Measurements from ENCODE around the gene SPPL2B. TPM values are rescaled to one million over a fixed set of nuclear protein-coding genes. Genes with fewer than 3 reads are reported as not detected.

The SPPL2B gene
- polyA plus RNA-seq, 3 donors = 5.7 to 64.9 (median 8.7) TPM

GRCh38 chr19:2296141-2296540 lies 32.3 kb upstream of the SPPL2B start:
- H3K4me3 Mint-ChIP-seq = no peak overlapping the region

GRCh38 chr19:2300533-2300932 lies 28.0 kb upstream of the SPPL2B start:
- Mint-ChIP-seq H3K36me3 (peaks cover 17 to 22% of the 10 kb centered on the region in 2 donors), H3K27ac (peak overlapping the region in 1 of 7 donors; percentile 21), H3K4me3 (peak overlapping the region; percentile 20 to 79), H3K4me1 (peaks cover 40% of the 10 kb centered on the region), H3K9me3 (peaks cover 0 to 25% (median 8%) of the 10 kb centered on the region in 7 donors), H3K27me3 (ENCODE audit: low read depth in 3 of 3) (peaks cover 44 to 60% (median 55%) of the 10 kb centered on the region in 3 donors)
- no peak overlapping the region for H3K4me2 ChIP-seq (replicated peaks; ENCODE audit: extremely low read depth, low read length, poor library complexity, severe bottlenecking)
- no peak for DNase-seq
- intact Hi-C loops (cut with micrococcal nuclease) = no loop called here
- H3K27ac ChIP-seq (ENCODE audit: low read depth in 1 of 2, low read length in 2 of 2) = no peak overlapping the region
- peaks cover 41% of the 10 kb centered on the region for H4K20me1 ChIP-seq (ENCODE audit: insufficient read depth, low read length)
- peaks cover 19 to 52% of the 10 kb centered on the region in 2 donors for H3K27me3 ChIP-seq (ENCODE audit: control insufficient read depth in 2 of 2, insufficient read depth in 2 of 2, low read length in 2 of 2)
- H3K4me3 ChIP-seq (replicated peaks in 1 of 3; ENCODE audit: low read depth in 2 of 3, low read length in 3 of 3) = no peak overlapping the region
- no peak for TF ChIP-seq CTCF (IDR thresholded peaks at IDR 0.05)
- 37% methylated on average over 11 of the region's 17 CpGs for WGBS (ENCODE audit: insufficient coverage)
- H3K4me1 ChIP-seq (ENCODE audit: control insufficient read depth in 1 of 2, insufficient read depth in 2 of 2, low read length in 2 of 2) = peaks cover 22 to 41% of the 10 kb centered on the region in 2 donors
- H3K36me3 ChIP-seq (replicated peaks in 1 of 2; ENCODE audit: control insufficient read depth in 1 of 2, insufficient read depth in 2 of 2, low read length in 2 of 2) = peaks cover 6 to 7% of the 10 kb centered on the region in 2 donors
- H3K9ac ChIP-seq (ENCODE audit: insufficient read depth, low read length, poor library complexity, severe bottlenecking) = peak overlapping the region; percentile 21
- H3K79me2 ChIP-seq (ENCODE audit: insufficient read depth, low read length) = no peaks in the 10 kb centered on the region
- H3K9me3 ChIP-seq (replicated peaks in 1 of 2; ENCODE audit: control insufficient read depth in 1 of 2, insufficient read depth in 1 of 2, low read length in 2 of 2) = no peaks in the 10 kb centered on the region
- H2AFZ ChIP-seq (ENCODE audit: insufficient read depth, low read depth, low read length, poor library complexity, severe bottlenecking) = no peak overlapping the region

More at GRCh38 chr19:2296141-2296540, 32.3 kb upstream of the SPPL2B start:
- Histone ChIP-seq H3K27ac (ENCODE audit: low read depth in 1 of 2, low read length in 2 of 2) (no peak overlapping the region), H3K9me3 (replicated peaks in 1 of 2; ENCODE audit: control insufficient read depth in 1 of 2, insufficient read depth in 1 of 2, low read length in 2 of 2) (no peaks in the 10 kb centered on the region), H3K79me2 (ENCODE audit: insufficient read depth, low read length) (peaks cover 31% of the 10 kb centered on the region), H3K27me3 (ENCODE audit: control insufficient read depth in 2 of 2, insufficient read depth in 2 of 2, low read length in 2 of 2) (peaks cover 0 to 10% of the 10 kb centered on the region in 2 donors), H3K36me3 (replicated peaks in 1 of 2; ENCODE audit: control insufficient read depth in 1 of 2, insufficient read depth in 2 of 2, low read length in 2 of 2) (peaks cover 20 to 36% of the 10 kb centered on the region in 2 donors), H4K20me1 (ENCODE audit: insufficient read depth, low read length) (peaks cover 80% of the 10 kb centered on the region), H3K9ac (ENCODE audit: insufficient read depth, low read length, poor library complexity, severe bottlenecking) (no peak overlapping the region), H3K4me3 (replicated peaks in 1 of 3; ENCODE audit: low read depth in 2 of 3, low read length in 3 of 3) (no peak overlapping the region), H3K4me1 (ENCODE audit: control insufficient read depth in 1 of 2, insufficient read depth in 2 of 2, low read length in 2 of 2) (peaks cover 26 to 52% of the 10 kb centered on the region in 2 donors), H3K4me2 (replicated peaks; ENCODE audit: extremely low read depth, low read length, poor library complexity, severe bottlenecking) (no peak overlapping the region), H2AFZ (ENCODE audit: insufficient read depth, low read depth, low read length, poor library complexity, severe bottlenecking) (no peak overlapping the region)
- Mint-ChIP-seq H3K36me3 (peaks cover 30 to 44% of the 10 kb centered on the region in 2 donors), H3K27ac (no peak overlapping the region), H3K4me1 (peaks cover 53% of the 10 kb centered on the region), H3K9me3 (peaks cover 0 to 5% (median 0%) of the 10 kb centered on the region in 7 donors), H3K27me3 (ENCODE audit: low read depth in 3 of 3) (peaks cover 8 to 27% (median 16%) of the 10 kb centered on the region in 3 donors)
- WGBS (ENCODE audit: insufficient coverage) = 94% methylated on average over 10 of the region's 16 CpGs
- no peak for TF ChIP-seq CTCF (IDR thresholded peaks at IDR 0.05)
- DNase-seq = no peak
- intact Hi-C loops (cut with micrococcal nuclease) = no loop called here

Data from CD14-positive monocyte (primary cell).